ENCODE results near the gene HIVEP3. TPM values are rescaled to one million over a fixed set of nuclear protein-coding genes. Genes with fewer than 3 reads are reported as not detected.

The HIVEP3 gene
- total and polyA plus RNA-seq, 2 of the 13 experiments (the other 11 are each of a cell fraction or from before 2014, with no cell fraction given): 0.05 TPM; not detected in 1

- Histone ChIP-seq H3K79me2 (ENCODE audit: insufficient read depth, low read length) (no peaks in the 10 kb centered on the region), H3K27ac (ENCODE audit: extremely low read length, insufficient read depth, low read length) (no peak overlapping the region), H3K36me3 (replicated peaks in 1 of 2; ENCODE audit: control insufficient read depth in 1 of 2, insufficient read depth in 2 of 2, low read length in 2 of 2) (no peaks in the 10 kb centered on the region), H4K20me1 (ENCODE audit: insufficient read depth, low read length) (no peaks in the 10 kb centered on the region; the same call in 1 of the 2 replicates), H3K4me2 (ENCODE audit: low read depth, low read length) (no peak overlapping the region), H2AFZ (ENCODE audit: low read length) (no peak overlapping the region), H3K9ac (ENCODE audit: insufficient read depth, low read depth, low read length) (no peak overlapping the region), H3K4me1 (ENCODE audit: insufficient read depth, low read length) (no peaks in the 10 kb centered on the region), H3K27me3 (ENCODE audit: control insufficient read depth in 1 of 2, insufficient read depth in 2 of 2, low read length in 2 of 2) (peaks cover 0 to 1% of the 10 kb centered on the region in 2 experiments; a peak in 1 of 5 replicates), H3K4me3 (replicated peaks in 1 of 3; ENCODE audit: insufficient read depth in 1 of 3, low read depth in 2 of 3, low read length in 3 of 3) (no peak overlapping the region), H3K9me3 (ENCODE audit: low read length) (no peaks in the 10 kb centered on the region)
- no peak for DNase-seq (ENCODE audit: low spot score)
- ChIA-PET CTCF (ENCODE audit: low intra/inter-chr PET ratio, low total read pairs) (no interaction called here), POLR2A (no interaction called here)
- no peak for ATAC-seq
- in situ Hi-C loops (cut with HindIII; ENCODE audit: extremely low pct_ligation_motif_present, low pct_unique_long_range_greater_than_20kb): no loop called here
- BruUV-seq (replicated peaks): no TSS peak
- WGBS (ENCODE audit: low lambda C conversion rate): 0% methylated on average over 1 of the region's 1 CpG
- TF ChIP-seq HNRNPK (IDR thresholded peaks at IDR 0.05; ENCODE audit: low read depth, low read length, poor library complexity, severe bottlenecking): peak; percentile 68
- no peak for TF ChIP-seq STAG1 (CRISPR knock-in tag; IDR thresholded peaks at IDR 0.05)
- no peak for TF ChIP-seq SP1 (IDR thresholded peaks at IDR 0.05)
- no peak for TF ChIP-seq SP1 (CRISPR knock-in tag; IDR thresholded peaks at IDR 0.05)
- TF ChIP-seq, protein P1, sequence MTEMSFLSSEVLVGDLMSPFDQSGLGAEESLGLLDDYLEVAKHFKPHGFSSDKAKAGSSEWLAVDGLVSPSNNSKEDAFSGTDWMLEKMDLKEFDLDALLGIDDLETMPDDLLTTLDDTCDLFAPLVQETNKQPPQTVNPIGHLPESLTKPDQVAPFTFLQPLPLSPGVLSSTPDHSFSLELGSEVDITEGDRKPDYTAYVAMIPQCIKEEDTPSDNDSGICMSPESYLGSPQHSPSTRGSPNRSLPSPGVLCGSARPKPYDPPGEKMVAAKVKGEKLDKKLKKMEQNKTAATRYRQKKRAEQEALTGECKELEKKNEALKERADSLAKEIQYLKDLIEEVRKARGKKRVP (CRISPR knock-in tag; IDR thresholded peaks at IDR 0.05): no peak
- FAIRE-seq: no peak
- intact Hi-C loops (cut with micrococcal nuclease; ENCODE audit: unreplicated experiment): no loop called here
Observed at GRCh38 chr1:41878495-41878894, 40.2 kb downstream of the HIVEP3 start.

DNA sequence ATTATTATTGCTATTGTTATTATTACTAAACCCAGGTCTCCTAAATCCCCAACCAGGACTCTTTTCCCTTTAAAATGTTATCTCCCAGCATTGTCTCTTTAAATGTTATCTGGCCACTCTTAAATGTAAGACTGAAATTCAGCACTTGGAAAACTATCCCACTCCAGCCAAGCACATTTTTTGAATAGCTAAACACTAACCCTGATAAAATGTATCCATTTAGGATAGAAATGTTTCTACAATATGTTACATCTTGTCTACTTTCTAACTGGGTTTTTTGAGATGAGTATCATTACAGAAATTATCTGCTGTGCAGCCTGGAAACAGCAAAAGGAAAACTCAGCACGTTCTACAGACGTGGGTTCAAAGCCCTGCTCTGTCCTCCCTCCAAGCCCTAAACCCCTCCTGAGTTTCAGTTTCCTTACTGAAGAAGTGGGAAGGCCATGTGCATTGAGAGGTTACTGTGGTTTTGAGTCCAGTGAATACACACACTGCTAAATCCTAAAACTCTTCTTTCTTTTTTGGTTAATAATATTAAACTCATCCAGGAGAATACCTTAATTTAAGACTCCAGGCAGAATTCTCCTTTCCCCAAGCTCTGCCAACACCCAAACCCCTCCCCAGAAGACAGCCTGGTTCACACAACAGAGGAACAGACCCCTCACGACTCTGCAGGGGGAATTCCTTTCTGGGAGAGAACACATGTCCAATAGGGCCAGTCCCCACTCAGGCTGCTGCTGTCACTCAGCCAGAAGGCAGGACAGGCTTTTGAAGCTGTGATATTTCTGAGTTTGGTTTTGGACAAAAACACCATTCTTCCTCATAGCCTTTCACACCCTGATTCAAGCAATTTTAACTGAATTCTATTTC lies 41.9 kb downstream of the HIVEP3 start:
- FAIRE-seq: no peak
- POLR2A ChIA-PET: no interaction called here

More for the DNA sequence above, 41.9 kb downstream of the HIVEP3 start:
- no peaks in the 10 kb centered on the region for H3K9me3 ChIP-seq (ENCODE audit: low read length)
- H3K4me3 ChIP-seq (replicated peaks in 1 of 3; ENCODE audit: insufficient read depth in 1 of 3, low read depth in 2 of 3, low read length in 3 of 3): no peak overlapping the region
- H3K9ac ChIP-seq (ENCODE audit: insufficient read depth, low read depth, low read length): no peak overlapping the region
- intact Hi-C loops (cut with micrococcal nuclease; ENCODE audit: unreplicated experiment): no loop called here
- H2AFZ ChIP-seq (ENCODE audit: low read length): no peak overlapping the region
- TF ChIP-seq ZNF780A (CRISPR knock-in tag; IDR thresholded peaks at IDR 0.05): no peak
- BruUV-seq (replicated peaks): no TSS peak
- no peaks in the 10 kb centered on the region for H3K4me1 ChIP-seq (ENCODE audit: insufficient read depth, low read length)
- H3K36me3 ChIP-seq (replicated peaks in 1 of 2; ENCODE audit: control insufficient read depth in 1 of 2, insufficient read depth in 2 of 2, low read length in 2 of 2): no peaks in the 10 kb centered on the region
- H3K4me2 ChIP-seq (ENCODE audit: low read depth, low read length): no peak overlapping the region
- DNase-seq (ENCODE audit: low spot score) (no peak), ATAC-seq (no peak)
- in situ Hi-C loops (cut with HindIII; ENCODE audit: extremely low pct_ligation_motif_present, low pct_unique_long_range_greater_than_20kb): no loop called here
- H3K79me2 ChIP-seq (ENCODE audit: insufficient read depth, low read length): no peaks in the 10 kb centered on the region
- no peaks in the 10 kb centered on the region; the same call in 1 of the 2 replicates for H4K20me1 ChIP-seq (ENCODE audit: insufficient read depth, low read length)
- CTCF ChIA-PET (ENCODE audit: low intra/inter-chr PET ratio, low total read pairs): no interaction called here
- H3K27me3 ChIP-seq (ENCODE audit: control insufficient read depth in 1 of 2, insufficient read depth in 2 of 2, low read length in 2 of 2): peaks cover 1 to 7% of the 10 kb centered on the region in 2 experiments; a peak in 1 of 5 replicates
- WGBS (ENCODE audit: low lambda C conversion rate): 4% methylated on average over 3 of the region's 3 CpGs
- no peak overlapping the region for H3K27ac ChIP-seq (ENCODE audit: extremely low read length, insufficient read depth, low read length)

All from HepG2 (cell line).